GM18867 (cell line): ENCODE results near the gene OPRL1.

Source experiments
- ATAC-seq: cut with Tn5 transposase; IDR thresholded peaks from one replicate; pipeline ENCODE4 v1.9.1; 2021; ENCODE audit warnings: mild to moderate bottlenecking, moderate library complexity; ENCODE audit not compliant: unreplicated experiment

The OPRL1 gene

DNA sequence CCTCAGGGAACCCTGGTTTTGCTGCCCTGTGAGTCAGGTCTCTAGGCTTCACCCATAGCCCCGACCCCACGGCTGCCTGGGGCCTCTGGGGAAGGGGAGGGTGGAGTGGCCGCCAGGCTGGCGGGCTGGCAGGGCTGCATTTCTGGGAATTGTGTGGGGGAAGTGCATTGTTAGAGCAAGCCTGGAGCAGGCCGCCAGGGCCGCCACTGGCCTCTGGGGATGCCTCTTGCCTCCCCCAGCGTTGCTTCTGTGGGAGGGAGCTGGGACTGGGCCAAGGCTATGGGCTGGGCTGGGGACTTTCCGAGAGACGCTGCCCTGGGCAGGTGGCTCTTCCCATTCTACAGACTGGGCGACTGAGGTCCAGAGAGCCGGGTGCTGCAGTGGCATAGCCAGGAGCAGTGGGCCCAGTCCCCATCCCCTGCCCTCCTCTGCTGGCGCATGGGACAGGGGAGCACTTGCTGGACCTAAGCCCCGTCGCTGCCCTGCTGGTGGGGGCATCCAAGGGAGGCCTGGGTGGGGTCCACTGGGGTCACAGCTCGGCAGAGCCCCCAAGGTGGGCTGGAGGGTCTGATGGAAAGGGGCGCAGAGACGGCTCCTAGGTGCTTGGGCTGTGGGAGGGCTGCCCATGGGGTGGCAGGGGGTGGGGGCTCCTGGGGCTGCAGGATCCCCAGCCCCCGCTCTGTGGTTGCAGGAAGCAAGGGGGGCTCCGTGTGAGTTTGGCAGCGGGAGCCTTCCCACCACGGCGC is 23.8 kb upstream of the OPRL1 start:
- no peak for ATAC-seq

DNA sequence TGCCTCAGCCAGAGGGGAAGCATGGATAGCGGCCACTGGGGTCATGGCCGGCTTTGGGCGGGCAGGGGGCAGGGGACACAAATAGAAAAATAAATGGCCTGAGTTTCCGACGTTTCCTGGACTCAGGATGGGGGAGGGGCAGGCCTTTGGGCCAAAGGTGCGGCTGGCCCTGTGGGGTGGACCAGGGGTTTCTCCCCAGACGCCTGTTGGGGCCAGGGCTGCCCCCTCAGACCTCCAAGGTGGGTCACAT is 23.3 kb upstream of the OPRL1 start:
- no peak for ATAC-seq

DNA sequence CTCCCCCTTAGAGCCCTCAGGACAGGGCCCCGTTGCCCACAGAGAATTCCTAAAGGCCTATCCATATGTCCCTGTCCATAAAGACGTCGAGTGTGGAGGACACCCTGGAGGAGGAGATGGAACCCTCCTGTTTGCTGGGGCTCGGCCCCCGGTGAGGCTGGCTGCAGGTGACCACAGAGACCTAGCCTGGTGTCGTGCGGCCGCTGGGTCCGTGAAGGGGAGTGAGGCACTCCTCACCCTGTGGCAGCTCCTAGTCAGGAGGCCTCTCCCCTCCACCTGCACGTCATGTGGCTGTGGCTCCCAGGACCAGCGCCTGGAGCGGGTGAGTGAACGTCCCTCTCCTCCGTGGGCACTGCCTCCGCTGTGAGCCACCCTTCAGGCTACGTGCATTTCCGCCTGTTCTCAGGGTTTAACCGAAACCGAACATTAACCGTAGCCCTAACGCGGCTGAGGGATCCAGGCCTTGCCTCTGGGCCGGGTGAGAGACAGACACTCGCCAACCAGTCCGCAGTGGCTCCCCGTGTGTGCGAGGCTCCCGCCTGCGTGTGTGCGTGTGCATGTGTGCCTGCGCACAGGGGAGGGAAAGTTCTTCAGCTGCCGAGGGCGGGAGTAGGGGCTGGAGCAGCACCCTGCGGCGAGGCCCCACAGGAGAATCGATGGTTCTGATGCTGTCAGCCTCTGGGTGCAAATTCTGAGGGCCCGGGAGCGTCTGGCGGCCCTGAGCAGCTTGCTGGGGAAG is 22.8 kb upstream of the OPRL1 start:
- ATAC-seq = no peak

GRCh38 chr20:64057628-64058498 is 22.0 kb upstream of the OPRL1 start:
- peak; percentile 40 for ATAC-seq

DNA sequence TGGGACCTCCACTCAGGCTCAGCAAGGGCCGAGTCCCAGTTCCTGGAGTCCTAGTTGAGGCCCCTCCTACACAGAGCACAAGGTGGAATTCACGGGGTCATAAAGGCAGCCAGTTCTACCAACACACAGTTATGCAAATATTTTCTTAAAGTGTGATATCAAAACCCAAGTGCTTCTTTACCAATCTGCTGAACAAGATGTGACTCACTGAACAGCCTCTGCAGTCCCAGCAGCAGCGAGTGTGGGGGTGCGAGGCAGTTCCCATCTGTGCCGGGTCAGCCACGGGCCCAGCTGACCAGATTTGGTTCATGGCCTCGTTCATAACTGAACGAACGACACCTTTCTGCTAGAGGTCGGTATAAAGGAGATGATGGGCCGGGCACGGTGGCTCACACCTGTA is 21.3 kb upstream of the OPRL1 start:
- peak; percentile 33 for ATAC-seq

GRCh38 chr20:64062276-64062595 is 17.6 kb upstream of the OPRL1 start:
- no peak for ATAC-seq

DNA sequence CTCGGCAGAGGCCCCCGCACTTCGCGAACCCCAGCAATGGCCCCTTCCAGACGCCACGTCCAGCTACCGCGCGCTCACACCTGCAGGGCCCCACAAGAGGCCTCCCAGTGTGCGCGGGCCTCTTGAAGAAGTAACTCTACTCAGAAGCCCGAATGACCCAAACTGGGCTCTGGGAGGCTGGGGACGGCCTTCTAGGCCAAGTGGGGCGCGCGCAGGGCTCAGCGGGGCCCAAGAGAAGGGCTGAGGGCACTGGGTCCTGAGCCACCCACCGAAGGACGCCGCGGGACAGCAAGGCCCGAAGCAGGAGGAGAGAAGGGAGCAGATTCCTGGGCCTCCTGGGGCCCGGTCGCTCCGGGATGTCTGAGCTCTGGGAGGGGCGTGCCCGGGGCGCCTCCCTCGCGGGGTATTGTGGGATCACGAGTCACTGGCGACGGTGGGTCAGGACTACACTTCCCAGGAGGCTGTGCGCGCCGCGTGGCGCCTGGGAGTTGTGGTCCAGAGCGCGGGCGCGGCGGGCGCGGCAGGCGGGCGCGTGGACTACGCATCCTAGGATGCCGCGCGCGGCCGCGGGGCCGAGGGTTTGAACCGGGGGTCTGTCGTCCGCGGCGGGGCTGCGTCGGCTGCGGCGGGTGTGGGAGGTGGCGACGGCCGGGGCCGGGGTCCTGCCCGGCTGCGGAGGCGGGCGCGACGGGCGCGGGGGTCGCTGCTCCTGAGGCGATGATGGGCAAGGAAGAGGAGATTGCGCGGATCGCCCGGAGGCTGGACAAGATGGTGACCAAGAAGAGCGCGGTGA is 17.1 kb upstream of the OPRL1 start, which contains the start of gene TCEA2:
Gene TCEA2 (plus strand): TSS at position 603 of the 793 bp plus-strand sequence. CDS start 115 bp downstream, at position 718.
- peak; percentile 77 for ATAC-seq

DNA sequence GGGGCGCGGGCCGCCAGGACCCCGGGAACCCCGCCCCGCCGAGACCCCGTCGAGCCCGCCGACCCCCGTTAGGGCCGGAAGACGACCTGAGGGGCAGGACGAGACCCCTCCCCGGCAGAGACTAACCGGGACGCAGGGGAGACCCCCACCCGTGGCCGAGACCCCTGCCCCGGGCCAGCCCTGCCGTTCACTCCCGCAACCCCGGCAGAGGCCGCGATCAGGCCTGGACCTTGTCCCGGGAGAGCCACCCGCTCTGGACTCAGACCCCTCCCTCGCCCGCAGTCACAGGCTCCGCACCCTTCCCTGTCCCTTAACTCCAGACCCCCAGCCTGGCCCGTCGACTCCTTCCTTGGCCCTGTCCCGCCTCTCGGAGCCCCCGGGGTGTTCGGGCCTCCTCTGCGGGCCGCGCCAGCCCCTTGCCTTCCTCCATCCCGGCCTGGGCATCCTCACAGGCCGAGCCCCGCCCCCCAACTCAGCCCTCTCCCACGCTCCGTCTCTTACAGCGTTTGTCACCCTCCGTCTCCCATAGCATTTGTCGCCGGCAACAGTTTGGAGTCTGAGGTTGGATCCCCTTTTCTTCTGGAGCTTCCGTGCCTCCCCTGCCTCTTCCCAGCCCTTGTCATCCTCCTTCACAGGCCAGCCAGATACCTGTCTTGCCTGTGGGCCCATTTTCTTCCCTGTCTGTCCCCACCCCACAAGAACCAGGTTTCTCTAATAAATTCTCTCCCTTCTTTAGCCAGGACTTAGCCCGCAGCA is 16.3 kb upstream of the OPRL1 start:
- ATAC-seq = no peak

DNA sequence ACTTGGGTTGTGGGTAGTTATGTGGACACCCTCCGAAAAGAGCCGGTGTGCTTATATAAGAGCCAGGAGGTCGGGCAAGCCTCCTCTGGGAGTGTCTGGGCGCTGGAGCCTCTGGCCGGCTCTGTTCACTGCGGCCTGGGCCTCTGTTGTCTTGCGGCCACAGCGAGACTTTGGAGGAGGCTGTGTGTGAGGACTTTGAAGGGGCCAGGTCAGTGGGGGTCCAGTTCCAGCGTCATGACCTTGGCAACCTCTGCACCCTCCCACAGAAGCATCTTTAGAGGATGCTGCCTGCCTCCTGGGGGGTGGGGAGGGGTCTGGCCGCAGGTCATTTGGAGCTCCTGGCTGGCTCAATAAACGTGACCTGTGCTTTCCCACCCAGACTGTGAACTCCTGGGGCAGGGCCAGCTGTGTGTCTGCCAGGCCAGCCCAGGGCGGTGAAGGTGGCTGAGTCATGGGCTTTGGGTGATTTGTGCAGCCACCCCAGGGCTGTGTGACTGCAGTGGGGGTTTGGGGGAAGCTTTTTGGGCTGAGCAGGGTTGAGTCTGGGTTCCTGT is 15.7 kb upstream of the OPRL1 start:
- no peak for ATAC-seq

DNA sequence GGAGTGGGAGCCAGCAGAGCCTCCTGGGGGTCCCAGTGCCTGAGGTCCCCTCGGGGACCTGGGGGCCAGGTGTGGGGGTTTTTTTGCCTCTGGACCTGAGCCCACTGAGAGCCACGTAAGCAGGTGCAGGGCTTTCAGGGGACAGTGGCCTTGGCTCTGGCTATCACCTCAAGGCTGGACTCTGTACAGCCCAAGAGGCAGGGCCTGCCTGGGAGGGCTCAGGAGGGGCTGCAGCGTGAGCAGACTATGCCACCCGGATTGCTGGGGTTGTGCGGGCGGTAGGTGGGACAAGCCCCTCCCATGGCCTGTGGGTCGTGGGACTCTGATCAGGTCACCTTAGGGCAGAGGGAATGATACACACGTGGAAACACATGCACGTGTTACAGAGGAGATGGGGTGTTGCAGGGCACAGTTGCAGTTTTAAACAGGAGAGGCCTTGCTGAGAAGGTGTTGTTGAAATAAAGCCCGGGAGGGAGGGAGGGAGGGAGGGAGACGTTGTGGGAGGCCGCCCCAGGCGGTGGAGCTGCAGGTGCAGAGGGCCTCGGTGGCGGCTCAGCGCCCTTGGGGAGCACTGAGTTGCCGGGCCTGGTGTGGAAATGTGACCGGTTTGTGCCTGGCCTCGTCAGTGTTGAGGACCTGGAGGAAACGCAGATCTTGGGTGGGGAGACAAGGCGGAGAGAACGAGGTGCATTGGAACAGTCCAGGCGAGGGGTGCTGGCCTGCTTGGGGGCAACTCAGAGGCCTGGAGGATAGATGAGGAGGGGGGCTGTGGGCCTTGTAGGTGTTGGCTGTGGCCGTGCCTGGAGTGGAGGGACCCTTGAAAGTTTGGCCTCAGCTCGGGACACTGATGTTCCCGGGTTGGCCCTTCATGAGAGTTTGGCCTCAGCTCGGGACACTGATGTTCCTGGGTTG is 14.6 kb upstream of the OPRL1 start:
- no peak for ATAC-seq

- ATAC-seq = peak; percentile 45
Observed at GRCh38 chr20:64065974-64066343, 13.9 kb upstream of the OPRL1 start.

DNA sequence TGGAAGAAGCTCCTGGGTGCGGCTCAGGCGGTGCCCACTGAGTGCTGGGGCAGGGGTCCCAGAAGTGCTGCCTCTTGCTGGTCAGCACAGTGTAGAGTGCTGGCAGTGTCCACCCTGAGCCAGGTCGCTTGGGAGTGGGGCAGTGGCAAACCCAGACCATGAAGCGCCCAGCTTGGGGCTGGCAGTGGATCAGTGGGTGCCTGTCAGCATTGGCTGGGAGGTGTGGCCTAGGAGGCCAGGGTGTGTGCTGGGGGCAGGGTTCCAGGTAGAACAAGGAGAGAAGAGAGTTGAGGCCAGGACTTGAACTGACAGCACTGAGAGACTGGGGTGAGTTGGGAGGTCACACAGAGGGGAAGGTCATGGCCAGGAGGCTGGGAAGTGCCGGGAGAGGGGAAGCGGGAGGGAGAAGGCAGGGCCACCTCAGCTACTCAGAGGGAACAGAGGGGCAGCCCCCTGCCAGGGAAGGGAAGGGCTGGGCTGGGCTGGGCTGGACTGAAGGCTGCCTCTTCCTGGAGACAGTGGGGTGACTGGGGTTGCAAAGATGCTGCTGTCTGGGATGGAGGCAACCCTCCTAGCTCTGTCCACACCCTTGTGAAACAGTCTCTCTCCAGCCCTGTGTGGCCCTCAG is 12.8 kb upstream of the OPRL1 start:
- ATAC-seq = no peak

- ATAC-seq = no peak
Observed at GRCh38 chr20:64067733-64068307, 12.1 kb upstream of the OPRL1 start.

- no peak for ATAC-seq
Observed at GRCh38 chr20:64068386-64069208, 11.3 kb upstream of the OPRL1 start.

DNA sequence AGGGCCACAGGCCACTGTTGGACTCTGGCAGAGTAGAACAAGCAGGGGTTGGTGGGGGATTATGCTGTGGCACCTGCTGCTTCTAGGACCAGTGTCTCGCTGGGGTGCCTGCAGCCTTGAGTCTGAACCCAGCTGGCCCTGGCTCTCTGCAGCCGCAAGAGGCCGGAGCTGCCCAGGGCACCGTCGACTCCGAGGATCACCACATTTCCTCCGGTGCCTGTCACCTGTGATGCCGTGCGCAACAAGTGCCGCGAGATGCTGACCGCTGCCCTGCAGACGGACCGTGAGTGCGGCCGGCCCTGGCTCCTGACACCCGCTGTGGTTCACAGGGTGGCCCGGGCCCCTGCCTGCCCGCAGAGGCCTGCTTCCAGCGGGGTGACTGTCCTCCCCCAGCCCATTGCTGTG is 10.7 kb upstream of the OPRL1 start:
- ATAC-seq = no peak

- ATAC-seq = no peak
Observed at GRCh38 chr20:64069614-64070243, 10.2 kb upstream of the OPRL1 start.
